A673 (cell line): ENCODE data around the gene LINGO3.

Source experiments
- CTCF ChIP-seq: fragments of 300-800, 200-600 bp; sonication (generic); conservative IDR thresholded peaks from 2 replicates; pipeline ENCODE4 v1.5.1; 2017; ENCODE audit warnings: low read depth, mild to moderate bottlenecking, antibody characterized with exemption, low read length, moderate library complexity, mixed read lengths
- EZH2 ChIP-seq: fragments of 200-600 bp; sonication (generic); IDR thresholded peaks from 2 replicates; pipeline ENCODE4 v1.6.1; 2017; ENCODE audit warnings: borderline replicate concordance, low read depth, mild to moderate bottlenecking, mixed read lengths, antibody characterized with exemption, low read length; ENCODE audit not compliant: poor library complexity, severe bottlenecking

- TF ChIP-seq EZH2: no peak
- TF ChIP-seq CTCF: peak; percentile 98
These were observed 34.4 kb downstream of the LINGO3 start for GRCh38 chr19:2273356-2274184.
